Activated T-cell treated with anti-CD3 and anti-CD28 coated beads, Interleukin-2, amount 50 U/mL, for 4 hours (primary cell): ENCODE results near the gene KRT86. TPM values are rescaled to one million over a fixed set of nuclear protein-coding genes. Genes with fewer than 3 reads are reported as not detected.
"Not testable (repeated sequence)": the region's sequence is repeated elsewhere in the genome, so short reads cannot be mapped to it uniquely, and the experiment has no call there.

Experiments used
- ATAC-seq, 2 donors: fragments of 200-7000 bp; cut with Tn5 transposase; one replicate each; pipeline ENCODE4 v1.10.0; 2021
- DNase-seq: peaks from one replicate; pipeline ENCODE4 v3.0.0-alpha.2; 2020
- H3K27me3 Mint-ChIP-seq: one replicate; pipeline ENCODE4 v1.8.0; 2021; ENCODE audit warnings: low read depth, mixed read lengths
- H3K36me3 Mint-ChIP-seq: one replicate; pipeline ENCODE4 v1.8.0; 2022; ENCODE audit warnings: mixed read lengths; ENCODE audit not compliant: insufficient read depth
- H3K4me1 Mint-ChIP-seq: one replicate; pipeline ENCODE4 v1.8.0; 2021; ENCODE audit warnings: low read depth, mixed read lengths
- H3K4me3 Mint-ChIP-seq: one replicate; pipeline ENCODE4 v1.8.0; 2021; ENCODE audit warnings: mild to moderate bottlenecking, moderate library complexity, mixed read lengths
- H3K9me3 Mint-ChIP-seq: one replicate; pipeline ENCODE4 v1.8.0; 2021; ENCODE audit warnings: mixed read lengths
- total RNA-seq, 3 donors: library from RNA; stranded (reverse); gene quantifications; one replicate each; pipeline ENCODE4 v1.2.1, GENCODE V29; 2021

KRT86 gene
- total RNA-seq, 3 donors from 2014 or later, result not detected

DNA sequence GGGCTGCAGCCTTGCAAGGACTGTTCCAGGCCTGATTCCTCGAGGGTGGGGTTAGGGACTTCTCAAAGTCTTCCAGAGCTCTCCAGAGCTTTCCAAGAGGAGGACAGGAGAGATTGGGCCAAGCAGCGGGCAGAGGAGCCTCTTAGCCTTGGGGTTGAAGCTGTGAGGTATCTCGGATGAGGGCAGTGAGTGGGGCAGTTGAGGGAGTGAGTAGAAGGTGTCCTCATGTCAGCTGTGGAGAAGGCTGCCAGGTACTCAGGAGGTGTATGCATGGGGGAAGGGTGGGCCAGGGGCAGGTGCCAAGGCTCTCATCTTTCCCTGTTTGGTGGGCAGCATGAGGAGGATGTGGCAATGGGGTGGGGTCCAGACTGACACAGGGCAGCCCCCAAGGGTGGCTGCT lies 39.0 kb downstream of the KRT86 start:
- H3K4me3 Mint-ChIP-seq, result no peak overlapping the region
- peaks cover 42% of the 10 kb centered on the region for H3K27me3 Mint-ChIP-seq
- ATAC-seq (no peak), DNase-seq (no peak)
- H3K9me3 Mint-ChIP-seq, result no peaks in the 10 kb centered on the region
- no peaks in the 10 kb centered on the region for H3K36me3 Mint-ChIP-seq
- peaks cover 4% of the 10 kb centered on the region for H3K4me1 Mint-ChIP-seq

DNA sequence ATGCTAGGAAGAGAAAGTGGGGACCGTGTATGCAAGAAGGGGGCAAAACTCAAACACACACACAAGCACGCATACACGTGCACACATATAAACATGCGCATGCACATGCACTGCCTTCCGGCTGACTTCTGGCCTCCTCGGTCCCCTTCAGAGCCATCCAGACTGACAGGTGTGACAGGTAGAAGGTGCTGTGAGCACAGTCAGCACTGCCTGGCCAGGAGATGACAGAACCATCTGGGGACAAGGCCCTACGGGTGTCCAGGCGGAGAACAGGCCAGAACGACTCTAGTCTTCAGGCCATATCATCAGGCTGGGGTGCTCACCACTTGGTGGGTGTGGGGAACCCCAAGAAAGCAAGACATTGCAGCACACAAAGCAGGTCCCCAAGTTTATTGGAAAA lies 39.5 kb downstream of the KRT86 start:
- no peak for ATAC-seq
- no peak for DNase-seq
- no peaks in the 10 kb centered on the region for H3K9me3 Mint-ChIP-seq

DNA sequence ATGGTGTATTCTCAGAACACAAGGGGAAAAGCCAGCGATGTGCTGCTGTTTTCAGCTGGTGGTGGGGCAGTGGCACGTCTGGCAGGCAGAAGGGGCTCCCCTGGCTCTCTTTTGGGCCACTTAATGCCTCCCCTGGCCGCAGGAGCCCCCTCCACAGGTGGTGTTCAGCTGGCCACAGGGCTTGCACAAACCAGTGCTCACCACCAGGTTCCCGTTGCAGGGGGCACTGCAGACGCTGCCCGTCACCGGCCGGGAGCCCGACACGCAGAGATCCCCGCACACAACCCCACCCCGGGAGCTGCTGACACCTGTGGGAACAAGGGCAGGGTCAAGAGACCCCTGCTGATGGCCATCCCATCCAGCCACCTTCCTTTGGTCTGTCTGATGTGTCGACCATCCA lies 40.1 kb downstream of the KRT86 start:
- Mint-ChIP-seq H3K4me3 (no peak overlapping the region), H3K36me3 (no peaks in the 10 kb centered on the region), H3K9me3 (no peaks in the 10 kb centered on the region), H3K4me1 (no peaks in the 10 kb centered on the region), H3K27me3 (peaks cover 37% of the 10 kb centered on the region)
- no peak for ATAC-seq
- DNase-seq, result no peak

More for the DNA sequence above, 39.5 kb downstream of the KRT86 start:
- Mint-ChIP-seq H3K4me1 (peaks cover under 1% of the 10 kb centered on the region), H3K27me3 (peaks cover 39% of the 10 kb centered on the region), H3K36me3 (no peaks in the 10 kb centered on the region), H3K4me3 (no peak overlapping the region)

DNA sequence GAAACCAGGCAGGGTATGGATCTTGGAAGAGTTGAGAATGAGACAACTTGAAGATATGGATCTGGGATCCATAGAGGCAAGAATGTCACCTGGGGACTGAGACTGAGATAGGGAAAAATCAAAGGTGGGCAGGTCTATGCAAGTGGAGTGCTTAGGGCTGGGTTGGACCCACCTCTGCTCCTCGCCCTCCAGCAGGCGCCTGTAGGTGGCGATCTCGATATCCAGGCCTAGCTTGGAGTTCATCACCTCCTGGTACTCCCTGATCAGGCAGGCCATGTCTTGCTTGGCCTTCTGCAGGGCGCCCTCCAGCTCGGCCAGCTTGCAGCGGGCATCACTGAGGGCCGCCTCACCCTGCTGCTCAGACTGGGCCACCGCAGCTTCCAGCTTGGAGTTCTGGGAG lies 41.3 kb downstream of the KRT86 start:
- H3K36me3 Mint-ChIP-seq, H3K9me3 Mint-ChIP-seq, H3K4me1 Mint-ChIP-seq, DNase-seq, ATAC-seq, H3K4me3 Mint-ChIP-seq: not testable (repeated sequence)
- peaks cover 38% of the 10 kb centered on the region for H3K27me3 Mint-ChIP-seq

DNA sequence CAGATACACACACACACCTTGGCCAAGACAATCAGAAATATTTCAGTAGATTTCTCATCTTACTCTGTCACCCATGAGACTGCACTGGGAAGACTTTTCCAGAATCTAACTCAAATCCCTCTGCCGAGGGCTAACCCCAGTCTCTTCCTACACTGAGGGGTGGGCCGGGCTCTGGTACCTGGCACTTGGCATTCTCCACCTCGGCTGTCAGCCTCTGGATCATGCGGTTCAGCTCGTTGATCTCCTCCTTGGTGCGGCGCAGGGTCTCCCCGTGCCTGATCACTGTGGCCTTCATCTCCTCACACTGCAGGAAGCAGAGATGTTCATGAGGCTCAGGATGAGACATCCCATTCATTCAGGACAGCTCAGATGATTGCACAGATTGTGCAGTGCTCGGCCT lies 41.8 kb downstream of the KRT86 start:
- no peaks in the 10 kb centered on the region for H3K4me1 Mint-ChIP-seq
- H3K27me3 Mint-ChIP-seq, result peaks cover 38% of the 10 kb centered on the region
- no peaks in the 10 kb centered on the region for H3K9me3 Mint-ChIP-seq
- no peak for DNase-seq
- no peak overlapping the region for H3K4me3 Mint-ChIP-seq
- ATAC-seq, result no peak
- H3K36me3 Mint-ChIP-seq, result no peaks in the 10 kb centered on the region

DNA sequence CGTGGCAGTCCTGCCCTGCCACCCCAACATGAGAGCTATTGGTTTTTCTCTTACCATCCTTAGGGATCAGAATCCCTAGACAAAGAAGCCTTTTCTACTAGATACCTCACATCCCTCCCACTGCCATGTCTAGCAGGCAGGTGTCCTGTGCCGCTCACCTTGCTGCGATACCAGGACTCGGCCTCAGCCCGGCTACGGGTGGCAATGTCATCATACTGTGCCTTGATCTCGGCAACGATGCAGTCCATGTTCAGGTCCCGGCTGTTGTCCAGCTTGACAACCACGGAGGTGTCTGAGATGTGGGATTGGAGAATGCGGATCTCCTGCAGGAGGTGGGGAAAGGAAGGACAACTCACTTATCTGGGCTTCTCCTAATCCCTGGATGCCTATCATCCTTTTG lies 42.3 kb downstream of the KRT86 start:
- DNase-seq, result no peak
- no peak for ATAC-seq
- no peaks in the 10 kb centered on the region for H3K36me3 Mint-ChIP-seq
- H3K4me3 Mint-ChIP-seq, result no peak overlapping the region
- peaks cover 37% of the 10 kb centered on the region for H3K27me3 Mint-ChIP-seq
- H3K4me1 Mint-ChIP-seq, result no peaks in the 10 kb centered on the region
- no peaks in the 10 kb centered on the region for H3K9me3 Mint-ChIP-seq

DNA sequence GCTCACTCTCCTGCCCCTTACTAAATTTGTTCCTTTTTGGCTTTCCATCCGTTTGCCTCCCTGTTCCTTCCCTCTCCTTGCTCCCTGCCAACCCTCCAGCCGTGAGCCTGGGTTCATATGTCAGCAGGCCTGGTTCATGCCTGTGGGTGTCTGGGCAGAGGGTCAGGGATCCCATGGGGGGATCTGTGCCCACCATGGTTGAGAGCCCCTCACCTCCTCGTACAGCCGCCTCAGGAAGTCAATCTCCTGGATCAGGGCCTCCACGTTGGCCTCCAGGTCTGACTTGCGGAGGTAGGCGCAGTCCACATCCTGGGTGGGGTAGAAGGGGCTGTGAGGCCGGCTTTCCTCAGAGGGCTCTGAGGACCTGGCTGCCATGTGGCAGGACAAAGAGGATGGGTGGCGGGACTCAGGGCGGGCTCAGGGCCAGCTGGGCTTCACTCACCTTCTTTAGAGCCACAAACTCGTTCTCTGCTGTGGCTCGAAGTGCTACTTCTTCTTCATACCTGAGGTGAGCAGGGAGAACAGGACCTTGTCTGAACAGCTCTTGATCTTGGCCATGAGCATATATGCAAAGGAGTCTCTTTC lies 43.1 kb downstream of the KRT86 start:
- H3K4me1 Mint-ChIP-seq, result no peaks in the 10 kb centered on the region

DNA sequence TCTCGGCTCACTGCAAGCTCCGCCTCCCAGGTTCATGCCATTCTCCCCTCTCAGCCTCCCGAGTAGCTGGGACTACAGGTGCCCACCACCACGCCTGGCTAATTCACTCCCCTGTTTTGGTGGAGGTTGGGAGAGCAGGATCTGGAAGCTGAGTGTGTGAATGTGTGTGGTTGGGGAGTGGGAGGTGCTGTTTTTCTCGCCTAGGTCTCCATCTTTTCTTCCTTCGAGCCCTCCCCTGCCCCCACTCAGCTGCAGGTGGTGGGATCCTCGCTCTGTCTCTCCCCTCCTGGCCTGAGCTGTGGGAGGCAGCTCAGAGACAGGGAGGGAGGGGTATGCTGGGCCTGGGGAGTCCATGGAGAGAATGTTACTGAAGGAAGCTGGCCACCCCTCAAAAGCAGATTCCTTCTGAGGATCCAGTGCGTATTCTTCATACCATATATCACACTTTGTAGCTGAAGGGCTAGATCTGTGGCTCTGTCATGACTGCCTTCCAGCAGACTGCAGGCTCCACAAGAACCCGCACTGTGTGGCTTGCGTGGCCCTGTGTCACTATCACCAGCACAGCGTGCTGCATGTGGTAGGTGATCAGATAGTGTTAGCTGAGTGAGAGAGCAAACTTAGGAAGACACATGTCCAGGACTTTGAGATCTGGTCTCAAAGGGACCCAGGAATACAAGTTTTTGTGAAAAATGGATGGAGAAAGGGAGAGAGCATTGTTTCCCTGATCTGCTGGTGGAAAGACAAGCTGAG lies 44.0 kb downstream of the KRT86 start:
- ATAC-seq (no peak), DNase-seq (no peak)
- H3K36me3 Mint-ChIP-seq, result no peaks in the 10 kb centered on the region
- H3K27me3 Mint-ChIP-seq, result peaks cover 33% of the 10 kb centered on the region
- no peaks in the 10 kb centered on the region for H3K4me1 Mint-ChIP-seq
- no peaks in the 10 kb centered on the region for H3K9me3 Mint-ChIP-seq
- no peak overlapping the region for H3K4me3 Mint-ChIP-seq

More for the DNA sequence above, 43.1 kb downstream of the KRT86 start:
- ATAC-seq, result no peak
- H3K36me3 Mint-ChIP-seq, result no peaks in the 10 kb centered on the region
- no peaks in the 10 kb centered on the region for H3K9me3 Mint-ChIP-seq
- no peak for DNase-seq
- no peak overlapping the region for H3K4me3 Mint-ChIP-seq
- peaks cover 35% of the 10 kb centered on the region for H3K27me3 Mint-ChIP-seq

DNA sequence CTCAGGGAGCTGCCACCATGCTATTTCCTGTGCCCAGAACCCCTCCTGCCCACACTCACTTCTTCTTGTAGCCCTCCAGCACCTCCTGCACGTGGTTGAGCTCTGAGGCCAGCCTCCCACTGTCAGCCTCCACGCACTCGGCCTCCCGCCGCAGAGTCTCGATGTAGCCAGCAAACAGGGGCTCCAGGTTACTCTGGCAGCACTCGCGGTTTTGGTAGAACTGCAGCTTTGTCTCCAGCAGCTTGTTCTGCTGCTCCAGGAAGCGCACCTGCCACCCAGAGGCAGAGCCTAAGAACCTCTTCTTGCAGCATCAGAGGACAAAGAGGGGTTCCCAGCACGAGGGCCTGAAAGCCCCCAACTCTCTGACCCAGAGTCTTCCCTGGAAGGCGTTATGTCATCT lies 44.7 kb downstream of the KRT86 start:
- Mint-ChIP-seq H3K27me3 (peaks cover 29% of the 10 kb centered on the region), H3K4me1 (no peaks in the 10 kb centered on the region), H3K4me3 (no peak overlapping the region), H3K36me3 (no peaks in the 10 kb centered on the region), H3K9me3 (no peaks in the 10 kb centered on the region)
- no peak for ATAC-seq
- no peak for DNase-seq

DNA sequence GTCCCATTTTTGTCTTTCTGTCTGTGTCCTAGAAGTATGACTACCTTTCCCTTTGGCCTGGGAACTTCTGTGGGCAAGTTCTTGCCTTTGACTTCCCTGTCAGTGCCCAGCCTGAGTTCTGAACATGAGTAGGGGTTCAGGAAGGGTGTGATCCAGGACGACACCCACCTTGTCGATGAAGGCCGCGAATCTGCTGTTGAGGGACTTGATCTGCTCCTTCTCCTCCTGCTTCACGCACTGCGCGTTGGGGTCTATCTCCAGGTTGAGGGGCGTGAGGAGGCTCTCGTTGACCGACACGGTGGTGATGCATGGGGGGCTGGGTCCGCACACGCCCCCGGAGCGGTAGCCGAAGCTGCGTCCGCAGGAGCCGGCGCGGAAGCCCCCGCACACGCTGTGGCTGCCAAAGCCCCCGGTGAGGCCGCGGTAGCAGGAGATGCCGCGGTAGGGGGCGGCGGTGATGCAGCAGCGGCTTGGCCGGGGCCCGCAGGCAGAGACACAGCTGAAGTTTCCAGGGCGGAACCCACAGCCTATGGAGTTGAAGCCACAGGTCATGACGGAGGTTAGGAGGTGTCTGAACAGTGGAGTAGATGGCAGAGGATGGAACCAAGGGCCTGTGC lies 46.4 kb downstream of the KRT86 start, which contains the start of gene KRT83:
Gene KRT83, minus strand, starts transcription at position 615 of the 617 bp plus-strand sequence. Its CDS starts 63 bp downstream, at position 552.
- H3K4me3 Mint-ChIP-seq, result no peak within 1 kb of the TSS
- H3K27me3 Mint-ChIP-seq, result peaks cover 34% of the 10 kb centered on the region
- H3K9me3 Mint-ChIP-seq, result no peaks in the 10 kb centered on the region
- ATAC-seq, result no peak
- no peaks in the 10 kb centered on the region for H3K4me1 Mint-ChIP-seq
- no peaks in the 10 kb centered on the region for H3K36me3 Mint-ChIP-seq
- no peak for DNase-seq

DNA sequence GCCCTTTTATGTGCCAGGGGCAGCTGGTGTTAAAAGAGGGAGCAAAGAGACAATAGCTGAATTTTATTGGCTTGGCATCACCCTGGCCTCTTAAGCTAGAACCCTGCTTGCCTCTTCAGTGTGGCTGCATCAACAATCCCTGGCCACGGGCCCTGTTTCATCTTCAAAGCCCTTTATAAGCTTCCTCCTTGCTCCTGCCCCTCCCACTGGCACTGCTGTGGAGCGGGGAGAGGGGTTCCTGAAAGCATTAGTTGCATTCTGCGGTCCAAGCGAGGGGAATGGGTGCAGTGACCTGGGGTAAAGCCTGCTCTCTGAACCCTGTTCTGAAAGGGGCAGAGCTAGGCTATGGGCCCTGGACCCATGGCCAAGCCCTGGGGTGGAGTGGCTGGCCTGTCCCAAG lies 47.0 kb downstream of the KRT86 start:
- ATAC-seq (no peak), DNase-seq (no peak)
- H3K4me1 Mint-ChIP-seq, result no peaks in the 10 kb centered on the region
- no peaks in the 10 kb centered on the region for H3K36me3 Mint-ChIP-seq
- peaks cover 34% of the 10 kb centered on the region for H3K27me3 Mint-ChIP-seq
- no peak overlapping the region for H3K4me3 Mint-ChIP-seq
- H3K9me3 Mint-ChIP-seq, result no peaks in the 10 kb centered on the region

DNA sequence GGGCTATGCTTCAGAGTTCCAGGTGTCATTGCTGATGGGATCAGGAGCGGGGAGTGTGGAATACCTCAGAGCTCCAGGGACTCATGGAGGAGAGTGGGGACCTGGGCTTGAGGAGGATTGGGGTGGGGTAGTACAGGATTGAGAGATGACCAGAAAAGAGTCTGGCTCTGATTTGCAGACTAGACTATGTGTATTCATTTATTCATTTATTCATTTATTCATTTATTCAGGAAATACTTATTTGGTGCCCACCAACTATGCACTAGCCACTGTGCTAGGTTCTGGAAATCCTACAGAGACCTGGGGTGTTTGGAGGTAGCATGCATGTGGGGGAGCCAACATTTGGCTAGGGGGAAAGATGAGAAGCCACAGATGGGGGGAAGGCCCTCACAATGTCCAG lies 47.6 kb downstream of the KRT86 start:
- Mint-ChIP-seq H3K9me3 (no peaks in the 10 kb centered on the region), H3K27me3 (peaks cover 34% of the 10 kb centered on the region), H3K4me3 (no peak overlapping the region), H3K36me3 (no peaks in the 10 kb centered on the region), H3K4me1 (peaks cover 1% of the 10 kb centered on the region)
- ATAC-seq (no peak), DNase-seq (no peak)

DNA sequence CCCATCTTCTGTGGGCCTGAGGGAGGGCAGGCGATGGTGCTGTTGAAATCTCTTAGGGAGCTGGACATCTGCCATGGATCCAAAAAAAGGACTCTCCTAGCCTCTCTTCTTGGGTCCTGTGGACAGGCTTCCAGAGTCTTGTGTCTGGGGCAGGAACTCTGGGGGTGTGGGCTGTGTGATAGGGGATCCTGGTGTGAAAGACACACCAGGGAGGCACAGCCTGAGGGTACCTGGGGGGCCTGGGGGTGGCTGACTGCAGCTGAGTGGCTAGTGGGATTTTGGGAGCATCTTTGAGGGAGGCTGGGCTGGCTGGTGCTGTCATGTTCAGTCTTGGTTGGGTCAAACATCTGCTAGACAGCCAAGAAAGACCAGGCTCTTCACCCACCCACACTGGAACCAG lies 48.6 kb downstream of the KRT86 start:
- Mint-ChIP-seq H3K4me1 (peaks cover 10% of the 10 kb centered on the region), H3K9me3 (no peaks in the 10 kb centered on the region), H3K4me3 (no peak overlapping the region), H3K36me3 (no peaks in the 10 kb centered on the region), H3K27me3 (peaks cover 34% of the 10 kb centered on the region)
- DNase-seq (no peak), ATAC-seq (no peak)

DNA sequence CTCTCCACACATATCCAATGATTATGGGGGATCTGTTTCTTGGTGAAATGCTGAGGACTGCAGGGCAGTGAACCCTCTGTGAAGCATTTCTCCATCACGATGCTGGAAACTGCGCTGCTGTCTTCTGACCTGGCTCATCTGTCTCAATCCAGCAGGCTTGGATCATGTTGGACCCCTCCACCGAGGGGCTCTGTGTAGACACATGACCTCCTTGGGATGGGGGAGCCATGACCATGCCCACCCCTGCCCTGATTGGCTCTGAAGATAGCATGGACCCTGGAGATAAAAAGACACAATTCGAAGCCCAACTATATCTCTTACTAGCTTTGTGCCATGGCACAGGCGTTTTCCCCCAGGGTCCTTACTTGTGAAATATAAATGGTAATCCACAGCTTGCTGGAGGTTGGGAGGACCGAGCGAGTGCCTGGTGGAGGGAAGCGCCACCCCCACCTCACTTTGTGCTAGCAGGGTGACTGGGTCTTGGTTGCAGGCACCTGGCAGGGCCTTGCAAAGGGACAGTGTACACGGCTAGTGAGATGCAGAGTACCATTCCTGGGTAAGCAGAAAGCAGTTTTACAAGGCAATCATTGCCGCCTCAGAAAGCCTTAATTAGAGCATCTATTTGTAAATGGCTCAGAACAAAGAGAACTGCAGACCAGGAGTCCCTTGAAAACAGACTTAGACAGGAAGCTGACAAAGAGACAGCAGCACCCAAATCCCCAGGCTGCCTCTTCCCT lies 49.1 kb downstream of the KRT86 start:
- peaks cover 10% of the 10 kb centered on the region for H3K4me1 Mint-ChIP-seq
- DNase-seq (no peak), ATAC-seq (no peak)
- no peaks in the 10 kb centered on the region for H3K36me3 Mint-ChIP-seq
- no peaks in the 10 kb centered on the region for H3K9me3 Mint-ChIP-seq
- peaks cover 30% of the 10 kb centered on the region for H3K27me3 Mint-ChIP-seq
- H3K4me3 Mint-ChIP-seq, result no peak overlapping the region
